ENCODE measurements around the gene TTN. TPM values are rescaled to one million over a fixed set of nuclear protein-coding genes. Genes with fewer than 3 reads are reported as not detected.

The TTN gene
- total and polyA plus RNA-seq, 10 of the 15 experiments (the other 5 are each of a cell fraction or from before 2014, with no cell fraction given): 0.15 to 9.0 (median 1.8) TPM

- WGBS (ENCODE audit: insufficient coverage, insufficient replicate concordance, low lambda C conversion rate, missing lambda C conversion rate): 96% methylated on average over 12 of the region's 12 CpGs
- intact Hi-C loops (cut with micrococcal nuclease; ENCODE audit: unreplicated experiment): no loop called here
These were observed 265.1 kb downstream of the TTN start for GRCh38 chr2:178542161-178542560.

More at GRCh38 chr2:178542161-178542560, 265.1 kb downstream of the TTN start:
- H3K9ac ChIP-seq (ENCODE audit: control insufficient read depth, insufficient read depth, low read length): no peak overlapping the region
- RAD21 ChIA-PET (ENCODE audit: unreplicated experiment): no interaction called here
- no peaks in the 10 kb centered on the region for H3K27me3 ChIP-seq (replicated peaks in 1 of 2; ENCODE audit: control insufficient read depth in 2 of 2, insufficient read depth in 2 of 2, low read length in 1 of 2)
- FAIRE-seq (no peak), DNase-seq (ENCODE audit: low read depth, low spot score) (no peak), ATAC-seq (peak; percentile 36)
- H3K9me3 ChIP-seq (replicated peaks; ENCODE audit: control insufficient read depth, insufficient read depth, low read length): no peaks in the 10 kb centered on the region; the same call in 2 of the 3 replicates
- H3K4me2 ChIP-seq (ENCODE audit: control insufficient read depth, insufficient read depth): no peak overlapping the region
- no peak overlapping the region for H2AFZ ChIP-seq (ENCODE audit: control insufficient read depth, low read depth, low read length)
- no peak overlapping the region for H3K4me3 ChIP-seq
- no TSS peak for BruUV-seq (replicated peaks)
- H3K27ac ChIP-seq (ENCODE audit: control insufficient read depth, insufficient read depth): no peak overlapping the region
- no peak for TF ChIP-seq ZBTB11 (CRISPR knock-in tag; IDR thresholded peaks at IDR 0.05)
- TF ChIP-seq IRF4 (IDR thresholded peaks at IDR 0.05; ENCODE audit: low read depth, low read length): no peak
- TF ChIP-seq SRF (IDR thresholded peaks at IDR 0.05; ENCODE audit: low read depth in 2 of 2, low read length in 2 of 2): no peak
- TF ChIP-seq CHD1 (IDR thresholded peaks at IDR 0.05; ENCODE audit: low read depth, low read length): no peak
- TF ChIP-seq NR2C2 (IDR thresholded peaks at IDR 0.05; ENCODE audit: borderline replicate concordance, control insufficient read depth, insufficient read length, low read depth): no peak
- TF ChIP-seq POU2F2 (IDR thresholded peaks at IDR 0.05; ENCODE audit: borderline replicate concordance, low read depth, low read length): no peak
- no peak for TF ChIP-seq KAT2A (conservative IDR thresholded peaks at IDR 0.05; ENCODE audit: control insufficient read depth, low read depth, low read length)
- peaks cover 14% of the 10 kb centered on the region for H3K4me1 ChIP-seq (ENCODE audit: control insufficient read depth, insufficient read depth, low read length)
- peaks cover 10 to 39% of the 10 kb centered on the region in 2 experiments for H3K36me3 ChIP-seq (ENCODE audit: control insufficient read depth in 2 of 2, insufficient read depth in 2 of 2, low read length in 1 of 2)
- H4K20me1 ChIP-seq (ENCODE audit: control insufficient read depth, insufficient read depth): no peaks in the 10 kb centered on the region
- SMC1A ChIA-PET (ENCODE audit: uncharacterized antibody, unreplicated experiment): interaction anchor here (1.1 kb wide), 1 partner anchor 76 kb away, joined by 3 read pairs; no protein-coding TSS in a partner anchor
- no peaks in the 10 kb centered on the region for H3K79me2 ChIP-seq (ENCODE audit: control insufficient read depth, insufficient read depth, low read length)
- POLR2A ChIA-PET: no interaction called here
- in situ Hi-C loops (cut with MboI): no loop called here
- CTCF ChIA-PET: no interaction called here

Data from GM12878 (cell line).